Heart left ventricle (tissue), 13 donors: Measurements from ENCODE around the gene NTPCR.

Source experiments
- CTCF ChIP-seq, 12 donors: fragments of 200-600 bp; sonication (generic) in 4 of 12; IDR thresholded peaks; one replicate each; pipeline versions ENCODE4 v1.5.0 to v1.8.0; 2018 to 2022; ENCODE audit warnings: antibody characterized with exemption in 12 of 12, mild to moderate bottlenecking in 5 of 12
- POLR2A ChIP-seq, 2 donors: fragments of 450-650 bp; IDR thresholded peaks; one replicate each; pipeline ENCODE4 v1.6.1; 2017; ENCODE audit warnings: antibody characterized with exemption in 2 of 2, mild to moderate bottlenecking in 2 of 2, moderate library complexity in 2 of 2
- donor health status: ischemic (EF 13 %, LVEDD 7.1; RV severe dilation, severe dysfunction).
- donor health status: DM: no; HTN: yes; CAD: no.
- donor health status: DM: no; HTN: no; CAD: no.
- donor health status: ischemic (EF 25% LVEDD 6.9; RV normal size, moderate dysfunction).
- donor health status: ischemic (EF 25% LVEDD 5.7; RV mildly dilated, moderate dysfunction).
- donor health status: ischemic (EF 35%, LVEDD 5.7; RV mildly dilated, moderate dysfunction).
- donor health status: nonischemic (EF 11% LVEDD 7.7; RV severe dilation, severe dysfunction).
- donor health status: DM: yes; HTN: yes; CAD: no.
- donor health status: PGD.
- donor health status: ischemic (EF 29% LVEDD 5.4; RV normal size, mild dysfunction).
- donor health status: nonischemic (EF 23%, LVEDD 6.1; RV moderate dilation, normal function).

DNA sequence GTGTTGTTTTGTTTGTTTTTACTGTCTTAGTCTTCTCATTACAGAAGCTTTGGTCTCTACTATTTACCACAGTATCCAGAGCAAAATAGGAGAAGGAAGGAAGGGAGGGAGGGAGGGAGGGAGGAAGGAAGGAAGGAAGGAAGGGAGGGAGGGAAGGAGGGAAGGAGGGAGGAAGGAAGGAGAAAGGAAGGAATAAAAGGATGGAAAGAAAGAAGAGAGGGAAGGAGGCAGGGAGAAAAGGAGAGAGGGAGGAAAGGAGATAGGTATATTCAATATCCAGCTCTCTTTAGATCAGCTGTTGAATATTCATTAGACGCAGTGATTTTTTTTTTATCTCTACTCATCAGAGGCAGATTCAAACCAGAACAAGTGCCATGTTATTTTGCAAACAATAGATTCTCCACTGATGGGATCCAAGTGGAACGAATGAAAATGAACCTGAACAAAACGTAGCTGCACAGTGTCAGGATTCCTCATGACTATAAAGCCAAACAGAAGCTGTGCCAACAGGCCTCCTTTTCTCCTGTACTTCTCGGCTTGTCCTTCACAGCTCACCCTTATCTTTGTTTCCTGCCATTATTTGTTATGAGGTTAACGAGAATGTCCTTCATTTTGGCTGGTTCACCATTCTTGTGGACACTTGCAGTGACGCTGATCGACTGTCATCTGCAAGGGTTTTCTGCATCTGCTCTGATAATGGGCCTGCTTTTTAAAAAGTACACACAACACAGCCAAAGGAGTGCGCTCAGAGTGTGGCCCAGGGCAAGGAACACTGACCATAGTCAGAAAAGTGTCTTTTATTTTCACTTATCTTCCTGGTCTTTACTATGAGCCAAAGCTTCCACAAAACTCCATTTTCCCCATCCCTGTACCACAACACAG is 7.8 kb upstream of the NTPCR start:
- TF ChIP-seq CTCF (IDR thresholded peaks at IDR 0.05): no peak
- no peak for TF ChIP-seq POLR2A (IDR thresholded peaks at IDR 0.05)
